ENCODE measurements around the gene HIPK3. TPM values are rescaled to one million over a fixed set of nuclear protein-coding genes. Genes with fewer than 3 reads are reported as not detected.
A peak's percentile ranks its signal among the peaks of the same experiment; 100 is the strongest.
"Not testable (repeated sequence)": the region's sequence is repeated elsewhere in the genome, so short reads cannot be mapped to it uniquely, and the experiment has no call there.

HIPK3 gene
- polyA plus RNA-seq, 4 donors: 45.7 to 51.3 (median 48.5) TPM

- no peak for DNase-seq (ENCODE audit: low read depth in 4 of 4, low spot score in 2 of 4)
These were observed 87.4 kb downstream of the HIPK3 start for GRCh38 chr11:33344611-33345010.

- no peak for DNase-seq (ENCODE audit: low read depth in 4 of 4, low spot score in 2 of 4)
These were observed 90.4 kb downstream of the HIPK3 start for GRCh38 chr11:33347490-33348125.

GRCh38 chr11:33350287-33350686 is 93.1 kb downstream of the HIPK3 start:
- DNase-seq (ENCODE audit: low read depth in 4 of 4, low spot score in 2 of 4): no peak

GRCh38 chr11:33358150-33358831 is 101.1 kb downstream of the HIPK3 start:
- DNase-seq (ENCODE audit: low read depth in 4 of 4, low spot score in 2 of 4): no peak

GRCh38 chr11:33360642-33361041 is 103.5 kb downstream of the HIPK3 start:
- DNase-seq (ENCODE audit: low read depth in 4 of 4, low spot score in 2 of 4): no peak

GRCh38 chr11:33362051-33362910 is 105.1 kb downstream of the HIPK3 start:
- peak in 1 of 4 donors; percentile 34 for DNase-seq (ENCODE audit: low read depth in 4 of 4, low spot score in 2 of 4)

- no peak for DNase-seq (ENCODE audit: low read depth in 4 of 4, low spot score in 2 of 4)
These were observed 109.7 kb downstream of the HIPK3 start for GRCh38 chr11:33366918-33367317.

GRCh38 chr11:33368475-33368874 is 111.3 kb downstream of the HIPK3 start:
- DNase-seq (ENCODE audit: low read depth in 4 of 4, low spot score in 2 of 4): not testable (repeated sequence)

GRCh38 chr11:33368931-33369330 is 111.8 kb downstream of the HIPK3 start:
- DNase-seq (ENCODE audit: low read depth in 4 of 4, low spot score in 2 of 4): no peak

- no peak for DNase-seq (ENCODE audit: low read depth in 4 of 4, low spot score in 2 of 4)
These were observed 116.5 kb downstream of the HIPK3 start for GRCh38 chr11:33373636-33374035.

- no peak for DNase-seq (ENCODE audit: low read depth in 4 of 4, low spot score in 2 of 4)
These were observed 118.1 kb downstream of the HIPK3 start for GRCh38 chr11:33375236-33375635.

- DNase-seq (ENCODE audit: low read depth in 4 of 4, low spot score in 2 of 4): no peak
These were observed 118.6 kb downstream of the HIPK3 start, which contains the start of gene KIAA1549L for GRCh38 chr11:33375688-33376311. KIAA1549L (plus strand) TSS chr11:33376108.

- DNase-seq (ENCODE audit: low read depth in 4 of 4, low spot score in 2 of 4): peak in 1 of 4 donors; percentile 25
These were observed 119.4 kb downstream of the HIPK3 start for GRCh38 chr11:33376331-33377310.

- DNase-seq (ENCODE audit: low read depth in 4 of 4, low spot score in 2 of 4): no peak
These were observed 120.5 kb downstream of the HIPK3 start for GRCh38 chr11:33377412-33378370.

GRCh38 chr11:33379947-33380346 is 122.8 kb downstream of the HIPK3 start:
- no peak for DNase-seq (ENCODE audit: low read depth in 4 of 4, low spot score in 2 of 4)

- no peak for DNase-seq (ENCODE audit: low read depth in 4 of 4, low spot score in 2 of 4)
These were observed 126.1 kb downstream of the HIPK3 start for GRCh38 chr11:33383075-33383919.

GRCh38 chr11:33383920-33384209 is 126.7 kb downstream of the HIPK3 start:
- no peak for DNase-seq (ENCODE audit: low read depth in 4 of 4, low spot score in 2 of 4)

GRCh38 chr11:33384220-33384619 is 127.0 kb downstream of the HIPK3 start:
- DNase-seq (ENCODE audit: low read depth in 4 of 4, low spot score in 2 of 4): no peak
